Epithelial cell of esophagus (primary cell): Measurements from ENCODE around the gene TUBA3E.

ENCODE experiments used
- DNase-seq: peaks from one replicate; pipeline ENCODE4 v3.0.0; 2010; ENCODE audit warnings: low read depth
- H3K4me3 ChIP-seq: 2 replicates; pipeline ENCODE4 v1.5.1; 2011; ENCODE audit warnings: mild to moderate bottlenecking, low read length, control low read depth
- TF ChIP-seq, protein P1 (sequence below): IDR thresholded peaks from 2 replicates; pipeline ENCODE4 v1.5.1; 2011; ENCODE audit warnings: low read depth, mild to moderate bottlenecking, low read length, control low read depth, inconsistent platforms; ENCODE audit not compliant: insufficient read depth; ENCODE audit errors: missing control alignments

The TUBA3E gene

DNA sequence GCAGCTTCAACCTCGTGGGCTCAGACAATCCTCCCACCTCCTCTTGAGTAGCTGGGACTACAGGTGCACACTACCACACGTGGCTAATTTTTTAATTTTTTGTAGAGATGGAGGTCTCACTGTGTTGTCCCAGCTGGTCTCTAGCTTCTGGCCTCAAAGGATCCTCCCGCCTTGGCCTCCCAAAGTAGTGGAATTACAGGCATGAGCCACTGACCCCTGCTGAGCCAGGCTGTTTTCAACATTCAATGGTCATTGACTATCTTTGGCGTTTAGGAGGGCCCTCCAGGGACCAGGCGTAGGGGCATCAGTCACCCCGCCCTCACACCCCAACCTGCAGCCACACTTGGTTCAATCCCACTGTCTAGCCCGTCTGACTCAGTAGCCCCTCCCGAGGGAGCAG lies 11.0 kb downstream of the TUBA3E start:
- TF ChIP-seq, protein P1, sequence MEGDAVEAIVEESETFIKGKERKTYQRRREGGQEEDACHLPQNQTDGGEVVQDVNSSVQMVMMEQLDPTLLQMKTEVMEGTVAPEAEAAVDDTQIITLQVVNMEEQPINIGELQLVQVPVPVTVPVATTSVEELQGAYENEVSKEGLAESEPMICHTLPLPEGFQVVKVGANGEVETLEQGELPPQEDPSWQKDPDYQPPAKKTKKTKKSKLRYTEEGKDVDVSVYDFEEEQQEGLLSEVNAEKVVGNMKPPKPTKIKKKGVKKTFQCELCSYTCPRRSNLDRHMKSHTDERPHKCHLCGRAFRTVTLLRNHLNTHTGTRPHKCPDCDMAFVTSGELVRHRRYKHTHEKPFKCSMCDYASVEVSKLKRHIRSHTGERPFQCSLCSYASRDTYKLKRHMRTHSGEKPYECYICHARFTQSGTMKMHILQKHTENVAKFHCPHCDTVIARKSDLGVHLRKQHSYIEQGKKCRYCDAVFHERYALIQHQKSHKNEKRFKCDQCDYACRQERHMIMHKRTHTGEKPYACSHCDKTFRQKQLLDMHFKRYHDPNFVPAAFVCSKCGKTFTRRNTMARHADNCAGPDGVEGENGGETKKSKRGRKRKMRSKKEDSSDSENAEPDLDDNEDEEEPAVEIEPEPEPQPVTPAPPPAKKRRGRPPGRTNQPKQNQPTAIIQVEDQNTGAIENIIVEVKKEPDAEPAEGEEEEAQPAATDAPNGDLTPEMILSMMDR, result no peak
- DNase-seq, result no peak
- no peak overlapping the region for H3K4me3 ChIP-seq

DNA sequence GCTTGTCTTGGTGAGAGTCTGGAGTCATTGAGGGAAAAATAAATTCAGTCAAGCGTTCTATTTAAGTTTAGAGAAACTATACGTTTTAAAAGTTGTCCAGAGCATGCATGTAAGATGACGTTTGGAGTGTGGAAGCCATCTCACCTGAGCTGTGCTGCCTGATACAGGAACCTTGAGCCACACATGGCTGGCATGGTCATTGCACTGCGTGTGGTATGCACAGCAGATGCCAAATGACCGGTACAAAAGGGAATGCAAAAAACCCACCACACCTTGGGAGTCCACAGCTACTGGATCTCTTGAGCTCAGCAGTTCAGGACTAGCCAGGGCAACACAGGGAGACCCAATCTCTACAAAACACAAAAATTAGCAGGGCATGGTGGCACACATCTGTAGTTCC lies 11.8 kb downstream of the TUBA3E start:
- H3K4me3 ChIP-seq, result no peak overlapping the region
- DNase-seq, result no peak
- TF ChIP-seq, protein P1, result no peak

GRCh38 chr2:130185896-130186295 lies 12.3 kb downstream of the TUBA3E start:
- no peak for DNase-seq
- TF ChIP-seq, protein P1, result no peak
- no peak overlapping the region for H3K4me3 ChIP-seq

- no peak for DNase-seq
- TF ChIP-seq, protein P1, result no peak
- no peak overlapping the region for H3K4me3 ChIP-seq
Measured at GRCh38 chr2:130185436-130185835, 12.8 kb downstream of the TUBA3E start.

DNA sequence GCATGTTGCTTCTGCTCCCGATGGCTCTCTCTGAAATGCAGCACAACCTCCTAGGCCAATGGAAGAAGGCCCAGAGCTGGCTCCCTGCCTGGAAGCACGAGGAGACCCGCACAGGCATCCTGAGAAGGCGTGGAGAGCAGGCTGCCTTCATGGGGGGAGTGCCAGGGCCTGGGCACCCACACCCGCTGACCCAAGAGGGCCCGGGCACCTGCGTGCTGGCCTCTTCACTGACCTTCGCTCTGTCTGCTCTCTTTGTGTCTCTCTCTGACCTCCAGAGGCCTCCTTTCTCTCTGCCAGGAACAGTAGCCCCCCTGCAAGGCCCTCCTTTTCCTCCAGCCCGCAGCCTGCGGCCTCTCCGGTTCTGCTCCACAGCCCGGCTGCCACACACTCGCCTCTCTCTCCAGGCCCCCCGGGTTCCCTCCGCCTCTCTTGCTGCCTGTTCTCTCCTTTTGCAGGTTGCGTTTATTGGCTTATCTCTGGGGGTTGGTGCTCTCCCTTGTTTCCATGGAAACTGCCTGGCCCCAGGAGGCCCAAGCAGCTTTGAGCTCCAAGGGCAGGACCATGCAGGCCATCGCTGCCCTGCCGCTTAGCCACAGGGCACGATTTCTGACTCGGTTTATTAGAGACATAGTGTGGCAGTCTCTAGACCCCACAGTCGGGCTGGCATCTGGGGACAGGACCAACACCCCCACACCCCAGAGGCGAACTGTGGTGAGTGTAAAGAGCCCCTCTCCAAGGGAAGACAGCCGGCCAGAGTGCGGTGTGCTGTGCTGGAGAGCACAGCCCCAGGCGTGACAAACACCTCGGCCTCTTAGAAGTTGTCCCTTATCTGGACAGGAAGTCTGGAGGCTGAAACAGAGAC lies 14.5 kb downstream of the TUBA3E start:
- peak overlapping the region; percentile 46 for H3K4me3 ChIP-seq
- no peak for DNase-seq
- TF ChIP-seq, protein P1, result no peak

DNA sequence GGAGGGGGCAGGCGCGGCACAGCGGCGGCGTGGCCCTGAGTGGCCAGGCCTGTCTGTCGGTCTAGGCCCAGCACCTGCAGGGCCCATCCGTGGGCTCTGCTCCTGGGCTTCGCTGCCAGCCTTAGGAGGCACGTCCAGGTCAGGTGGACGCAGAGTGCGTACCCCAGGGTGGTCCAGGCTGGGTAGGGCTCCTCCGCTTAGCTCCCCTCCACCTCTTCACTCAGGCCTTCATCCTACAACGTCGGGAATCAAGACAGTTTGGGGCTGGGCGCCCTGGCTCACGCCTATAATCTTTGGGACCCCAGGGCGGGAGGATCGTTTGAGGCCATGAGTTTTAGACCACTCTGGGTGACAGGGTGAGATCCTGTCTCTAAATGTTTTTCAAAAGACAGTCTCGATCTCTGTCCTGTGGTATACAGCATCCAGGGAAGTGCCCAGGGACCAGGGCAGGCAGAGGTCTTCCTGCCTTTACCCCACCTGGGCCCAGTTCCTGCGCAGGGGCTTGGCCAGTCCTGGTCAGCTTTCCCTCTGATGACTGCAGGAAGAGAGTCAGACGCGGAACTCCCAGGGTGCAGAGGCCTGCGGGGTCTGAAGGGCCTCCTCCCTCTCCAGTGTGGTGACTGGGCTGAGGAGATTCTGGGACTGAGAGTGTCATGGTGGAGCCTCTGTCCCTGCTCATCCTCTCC lies 15.3 kb downstream of the TUBA3E start:
- peak overlapping the region; percentile 46 for H3K4me3 ChIP-seq
- peak; percentile 31 for DNase-seq

- peak within 1 kb of the TSS; percentile 93 for H3K4me3 ChIP-seq
- peak; percentile 86 for DNase-seq
Measured at GRCh38 chr2:130181880-130182682, 16.2 kb downstream of the TUBA3E start, which contains the start of gene MZT2B. Gene MZT2B (plus strand): TSS chr2:130182262. CDS start chr2:130182283, 21 bp downstream.
